ENCODE measurements around the gene JCAD. TPM values are rescaled to one million over a fixed set of nuclear protein-coding genes. Genes with fewer than 3 reads are reported as not detected.

JCAD gene
- polyA plus RNA-seq, 1 of the 3 experiments (the other 2 are of a cell fraction) = 19.0 TPM

GRCh38 chr10:30040597-30040996 lies 18.8 kb downstream of the JCAD start:
- ChIA-PET CTCF (interaction anchor here (0.6 to 1.1 kb wide), 3 partner anchors 20 to 200 kb away, joined by 3 read pairs; no protein-coding TSS in a partner anchor), POLR2A (no interaction called here)
- Histone ChIP-seq H3F3A (replicated peaks; ENCODE audit: insufficient read depth) (peaks cover 7% of the 10 kb centered on the region), H3K4me1 (ENCODE audit: control insufficient read depth in 1 of 2, insufficient read depth in 2 of 2, low read depth in 1 of 2, low read length in 1 of 2) (peaks cover 0 to 8% of the 10 kb centered on the region in 2 experiments; a peak in 1 of 4 replicates), H2AFZ (ENCODE audit: low read depth) (no peak overlapping the region), H3K9me2 (no peaks in the 10 kb centered on the region), H3K9ac (no peak overlapping the region), H3K4me3 (ENCODE audit: low read depth in 2 of 2, low read length in 1 of 2) (no peak overlapping the region), H3K79me2 (ENCODE audit: insufficient read depth) (peaks cover 100% of the 10 kb centered on the region), H3K27ac (ENCODE audit: low read depth in 2 of 2, low read length in 1 of 2) (no peak overlapping the region), H3K4me2 (no peak overlapping the region), H3K9me3 (no peaks in the 10 kb centered on the region), H3K36me3 (replicated peaks in 1 of 2; ENCODE audit: control insufficient read depth in 1 of 2, insufficient read depth in 2 of 2, low read length in 1 of 2) (peaks cover 77 to 78% of the 10 kb centered on the region in 2 experiments), H3K27me3 (ENCODE audit: insufficient read depth) (no peaks in the 10 kb centered on the region), H4K20me1 (ENCODE audit: insufficient read depth) (peaks cover 96% of the 10 kb centered on the region)
- DNase-seq = no peak
- 90% methylated on average over 4 of the region's 8 CpGs for WGBS (ENCODE audit: low lambda C conversion rate)
- TF ChIP-seq USF1 (IDR thresholded peaks at IDR 0.05; ENCODE audit: borderline replicate concordance, low read depth) (no peak), TCF12 (IDR thresholded peaks at IDR 0.05) (no peak), CHD2 (IDR thresholded peaks at IDR 0.05; ENCODE audit: low read length, partially characterized antibody) (no peak), MEF2A (IDR thresholded peaks at IDR 0.05; ENCODE audit: borderline replicate concordance, low read depth) (no peak), FOSL2 (IDR thresholded peaks at IDR 0.05; ENCODE audit: borderline replicate concordance, low read depth) (no peak), RCOR1 (IDR thresholded peaks at IDR 0.05; ENCODE audit: low read length) (no peak)

DNA sequence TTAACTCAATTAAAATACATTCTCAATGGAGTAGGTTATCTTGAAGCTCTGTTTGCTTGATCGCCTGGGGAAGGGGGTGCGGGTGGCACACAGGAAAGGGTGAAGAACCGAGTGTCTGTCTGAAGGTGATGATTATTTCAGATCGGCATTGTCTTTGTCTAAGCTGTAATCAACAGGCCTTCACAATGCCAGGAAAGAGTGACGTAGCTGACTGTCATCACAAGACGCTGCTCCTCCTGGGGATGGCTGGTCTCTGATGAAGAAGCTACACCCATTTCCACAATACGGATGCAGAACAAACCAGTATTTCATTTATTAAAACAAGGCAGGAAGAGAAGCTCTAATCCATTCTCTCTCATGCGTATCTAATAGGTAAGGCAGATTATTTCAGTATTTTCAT lies 19.4 kb downstream of the JCAD start:
- peaks cover 77 to 79% of the 10 kb centered on the region in 2 experiments for H3K36me3 ChIP-seq (replicated peaks in 1 of 2; ENCODE audit: control insufficient read depth in 1 of 2, insufficient read depth in 2 of 2, low read length in 1 of 2)
- H4K20me1 ChIP-seq (ENCODE audit: insufficient read depth) = peaks cover 96% of the 10 kb centered on the region
- CTCF ChIA-PET = interaction anchor here (1.1 kb wide), 1 partner anchor 42 kb away, joined by 3 read pairs; no protein-coding TSS in a partner anchor

More for the DNA sequence above, 19.4 kb downstream of the JCAD start:
- POLR2A ChIA-PET = no interaction called here
- peaks cover 0 to 8% of the 10 kb centered on the region in 2 experiments; a peak in 1 of 4 replicates for H3K4me1 ChIP-seq (ENCODE audit: control insufficient read depth in 1 of 2, insufficient read depth in 2 of 2, low read depth in 1 of 2, low read length in 1 of 2)
- H3K9ac ChIP-seq = no peak overlapping the region
- H3K27ac ChIP-seq (ENCODE audit: low read depth in 2 of 2, low read length in 1 of 2) = no peak overlapping the region
- no peaks in the 10 kb centered on the region for H3K9me3 ChIP-seq
- DNase-seq = no peak
- H3K9me2 ChIP-seq = no peaks in the 10 kb centered on the region
- 96% methylated on average over 8 of the region's 8 CpGs for WGBS (ENCODE audit: low lambda C conversion rate)
- H3K4me3 ChIP-seq (ENCODE audit: low read depth in 2 of 2, low read length in 1 of 2) = no peak overlapping the region
- peaks cover 100% of the 10 kb centered on the region for H3K79me2 ChIP-seq (ENCODE audit: insufficient read depth)
- H3K4me2 ChIP-seq = no peak overlapping the region
- H2AFZ ChIP-seq (ENCODE audit: low read depth) = no peak overlapping the region
- H3K27me3 ChIP-seq (ENCODE audit: insufficient read depth) = no peaks in the 10 kb centered on the region
- peaks cover 8% of the 10 kb centered on the region for H3F3A ChIP-seq (replicated peaks; ENCODE audit: insufficient read depth)
- TF ChIP-seq TCF12 (IDR thresholded peaks at IDR 0.05) (no peak), MAX (IDR thresholded peaks at IDR 0.05; ENCODE audit: low read depth) (no peak), FOSL2 (IDR thresholded peaks at IDR 0.05; ENCODE audit: borderline replicate concordance, low read depth) (no peak), RCOR1 (IDR thresholded peaks at IDR 0.05; ENCODE audit: low read length) (no peak), EP300 (IDR thresholded peaks at IDR 0.05; ENCODE audit: borderline replicate concordance in 1 of 2, low read depth in 1 of 2, low read length in 1 of 2) (no peak), RAD21 (IDR thresholded peaks at IDR 0.05; ENCODE audit: low read length) (no peak), SMC3 (IDR thresholded peaks at IDR 0.05; ENCODE audit: low read depth, low read length) (no peak), FOXJ3 (CRISPR knock-in tag; IDR thresholded peaks at IDR 0.05) (no peak), NFIC (IDR thresholded peaks at IDR 0.05; ENCODE audit: borderline replicate concordance) (no peak), EZH2phosphoT487 (IDR thresholded peaks at IDR 0.05; ENCODE audit: borderline replicate concordance, low read depth) (no peak), POLR2AphosphoS5 (IDR thresholded peaks at IDR 0.05; ENCODE audit: low read depth, low read length) (no peak)
- TF ChIP-seq, protein P1, sequence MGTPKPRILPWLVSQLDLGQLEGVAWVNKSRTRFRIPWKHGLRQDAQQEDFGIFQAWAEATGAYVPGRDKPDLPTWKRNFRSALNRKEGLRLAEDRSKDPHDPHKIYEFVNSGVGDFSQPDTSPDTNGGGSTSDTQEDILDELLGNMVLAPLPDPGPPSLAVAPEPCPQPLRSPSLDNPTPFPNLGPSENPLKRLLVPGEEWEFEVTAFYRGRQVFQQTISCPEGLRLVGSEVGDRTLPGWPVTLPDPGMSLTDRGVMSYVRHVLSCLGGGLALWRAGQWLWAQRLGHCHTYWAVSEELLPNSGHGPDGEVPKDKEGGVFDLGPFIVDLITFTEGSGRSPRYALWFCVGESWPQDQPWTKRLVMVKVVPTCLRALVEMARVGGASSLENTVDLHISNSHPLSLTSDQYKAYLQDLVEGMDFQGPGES (IDR thresholded peaks at IDR 0.05; ENCODE audit: low read depth, low read length) = no peak
